ENCODE results near the gene ARVCF.

DNA sequence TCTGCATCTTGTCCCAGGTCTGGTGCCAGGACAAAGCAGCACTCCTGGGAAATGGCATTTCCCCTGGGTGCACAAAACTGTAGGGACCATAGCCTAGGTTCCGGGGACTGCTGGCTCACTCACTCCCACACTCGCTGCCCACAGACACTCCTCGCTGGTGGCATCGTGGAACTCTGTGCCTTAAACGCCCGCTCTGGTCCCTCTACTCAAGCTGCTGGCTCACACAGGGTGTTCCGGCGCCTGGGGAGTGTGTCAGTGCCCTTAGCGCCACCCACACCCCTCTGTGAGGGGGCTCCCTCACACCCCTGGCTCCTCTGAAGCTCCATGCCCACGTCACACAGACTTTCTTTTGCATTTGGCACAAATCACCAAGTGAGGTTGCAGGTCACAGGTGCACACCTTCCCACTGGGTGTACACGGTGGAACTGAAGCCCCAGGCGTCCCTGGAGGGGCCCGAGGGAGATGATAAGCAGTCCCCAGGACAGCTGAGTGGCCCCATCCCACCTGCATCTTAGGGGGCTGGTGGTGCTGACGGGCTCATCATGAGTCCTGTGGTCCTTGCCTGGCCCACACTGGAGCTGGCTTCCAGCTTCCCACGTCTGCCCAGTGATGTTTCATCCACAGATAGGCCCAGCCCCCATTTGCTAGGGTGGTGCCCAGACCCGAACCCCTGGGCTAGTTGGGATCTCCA, 40.2 kb upstream of the ARVCF start:
- TF ChIP-seq POLR2A (IDR thresholded peaks at IDR 0.05): no peak
- TF ChIP-seq, protein P1, sequence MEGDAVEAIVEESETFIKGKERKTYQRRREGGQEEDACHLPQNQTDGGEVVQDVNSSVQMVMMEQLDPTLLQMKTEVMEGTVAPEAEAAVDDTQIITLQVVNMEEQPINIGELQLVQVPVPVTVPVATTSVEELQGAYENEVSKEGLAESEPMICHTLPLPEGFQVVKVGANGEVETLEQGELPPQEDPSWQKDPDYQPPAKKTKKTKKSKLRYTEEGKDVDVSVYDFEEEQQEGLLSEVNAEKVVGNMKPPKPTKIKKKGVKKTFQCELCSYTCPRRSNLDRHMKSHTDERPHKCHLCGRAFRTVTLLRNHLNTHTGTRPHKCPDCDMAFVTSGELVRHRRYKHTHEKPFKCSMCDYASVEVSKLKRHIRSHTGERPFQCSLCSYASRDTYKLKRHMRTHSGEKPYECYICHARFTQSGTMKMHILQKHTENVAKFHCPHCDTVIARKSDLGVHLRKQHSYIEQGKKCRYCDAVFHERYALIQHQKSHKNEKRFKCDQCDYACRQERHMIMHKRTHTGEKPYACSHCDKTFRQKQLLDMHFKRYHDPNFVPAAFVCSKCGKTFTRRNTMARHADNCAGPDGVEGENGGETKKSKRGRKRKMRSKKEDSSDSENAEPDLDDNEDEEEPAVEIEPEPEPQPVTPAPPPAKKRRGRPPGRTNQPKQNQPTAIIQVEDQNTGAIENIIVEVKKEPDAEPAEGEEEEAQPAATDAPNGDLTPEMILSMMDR (IDR thresholded peaks at IDR 0.05): no peak
